HepG2 (cell line): ENCODE data around the gene ASAP2. TPM values are rescaled to one million over a fixed set of nuclear protein-coding genes. Genes with fewer than 3 reads are reported as not detected.

Experiments used
- AGO1 ChIP-seq: fragments of 200-400 bp; formaldehyde crosslinking; IDR thresholded peaks from 2 replicates; pipeline ENCODE4 v1.6.1; 2017; ENCODE audit warnings: mild to moderate bottlenecking, low read depth, low read length, moderate library complexity; ENCODE audit not compliant: poor library complexity, severe bottlenecking
- CENPX ChIP-seq: sonication (generic); formaldehyde crosslinking; IDR thresholded peaks from 2 replicates; pipeline ENCODE4 v1.9.0; 2021; ENCODE audit warnings: mild to moderate bottlenecking, missing genetic modification reagents, moderate library complexity
- DNMT3B ChIP-seq: conservative IDR thresholded peaks from 2 replicates; pipeline ENCODE4 v1.6.1; 2016; ENCODE audit warnings: missing biosample characterization, control low read depth
- EZH2 ChIP-seq: conservative IDR thresholded peaks from 2 replicates; pipeline ENCODE4 v1.6.1; 2012; ENCODE audit warnings: mild to moderate bottlenecking, low read depth, low read length, moderate library complexity
- KAT7 ChIP-seq: IDR thresholded peaks from 2 replicates; pipeline ENCODE4 v1.6.1; 2018; ENCODE audit warnings: borderline replicate concordance, missing compliant biosample characterization
- MATR3 ChIP-seq: sonication (generic); formaldehyde crosslinking; IDR thresholded peaks from 2 replicates; pipeline ENCODE4 v1.4.0; 2020; ENCODE audit warnings: missing genetic modification reagents
- NPAS2 ChIP-seq: sonication (generic); formaldehyde crosslinking; IDR thresholded peaks from 2 replicates; pipeline ENCODE4 v1.8.0; 2022; ENCODE audit warnings: mild to moderate bottlenecking, missing genetic modification reagents, borderline replicate concordance
- SP1 ChIP-seq, 2 experiments: fragments of 450-650 bp in 1 of 2; sonication (generic) in 1 of 2; formaldehyde crosslinking in 1 of 2; IDR thresholded peaks; 2 replicates each; pipeline versions ENCODE4 v1.4.0 to v1.6.1; 2016 to 2020; ENCODE audit warnings: missing genetic modification reagents in 1 of 2
- THAP11 ChIP-seq: IDR thresholded peaks from 2 replicates; pipeline ENCODE4 v1.6.1; 2016; ENCODE audit warnings: missing biosample characterization, missing genetic modification reagents
- ZNF256 ChIP-seq: sonication (generic); formaldehyde crosslinking; conservative IDR thresholded peaks from 2 replicates; pipeline ENCODE4 v1.4.0; 2020; ENCODE audit warnings: missing genetic modification reagents
- ZNF354B ChIP-seq: sonication (generic); formaldehyde crosslinking; IDR thresholded peaks from 2 replicates; pipeline ENCODE4 v1.8.0; 2022; ENCODE audit warnings: mild to moderate bottlenecking, missing genetic modification reagents
- ZNF446 ChIP-seq: sonication (generic); formaldehyde crosslinking; IDR thresholded peaks from 2 replicates; pipeline ENCODE4 v1.5.0; 2020; ENCODE audit warnings: mild to moderate bottlenecking, missing genetic modification reagents
- ZNF530 ChIP-seq: sonication (generic); formaldehyde crosslinking; IDR thresholded peaks from 2 replicates; pipeline ENCODE4 v1.5.0; 2020; ENCODE audit warnings: low read depth, mild to moderate bottlenecking, missing genetic modification reagents
- ZNF543 ChIP-seq: sonication (generic); formaldehyde crosslinking; IDR thresholded peaks from 2 replicates; pipeline ENCODE4 v1.4.0; 2020; ENCODE audit warnings: mild to moderate bottlenecking, missing genetic modification reagents
- ZNF577 ChIP-seq: sonication (generic); formaldehyde crosslinking; IDR thresholded peaks from 2 replicates; pipeline ENCODE4 v1.4.0; 2020; ENCODE audit warnings: mild to moderate bottlenecking, low read depth, missing genetic modification reagents, borderline replicate concordance
- polyA plus RNA-seq, 8 experiments: library from polyadenylated mRNA; depleted of rRNA in 3 of 8; stranded (reverse) in 7 of 8; unstranded in 1 of 8; fragments of >200 nt; fragmentation: Illumina TruSeq in 4 of 8; extraction: Trizol in 4 of 8; gene quantifications; 2 replicates each; pipeline versions ENCODE4 v1.2.1 to v1.2.3, GENCODE V29; 2011 to 2016; ENCODE audit warnings: low read depth in 4 of 8, missing spikeins in 1 of 8, mixed read lengths in 1 of 8; ENCODE audit not compliant: insufficient read depth in 1 of 8
- total RNA-seq, 5 experiments: library from RNA; depleted of rRNA; stranded (reverse); fragments of >200 nt; fragmentation: Illumina TruSeq; extraction: Trizol; gene quantifications; 2 replicates each; pipeline ENCODE4 v1.2.3, GENCODE V29; 2016; ENCODE audit warnings: low read depth in 1 of 5
- TF ChIP-seq, protein P1 (sequence below): sonication (generic); formaldehyde crosslinking; IDR thresholded peaks from 2 replicates; pipeline ENCODE4 v1.4.0; 2020; ENCODE audit warnings: missing genetic modification reagents
- TF ChIP-seq, protein P2 (sequence below): sonication (generic); formaldehyde crosslinking; IDR thresholded peaks from 2 replicates; pipeline ENCODE4 v1.9.0; 2021; ENCODE audit warnings: missing genetic modification reagents, borderline replicate concordance
- TF ChIP-seq, protein P3 (sequence below): sonication (generic); formaldehyde crosslinking; IDR thresholded peaks from 2 replicates; pipeline ENCODE4 v1.8.0; 2022; ENCODE audit warnings: mild to moderate bottlenecking, missing genetic modification reagents, moderate library complexity
- TF ChIP-seq, protein P4 (sequence below): sonication (generic); formaldehyde crosslinking; IDR thresholded peaks from 2 replicates; pipeline ENCODE4 v1.5.0; 2020; ENCODE audit warnings: mild to moderate bottlenecking, missing genetic modification reagents

Gene ASAP2
- total and polyA plus RNA-seq, 2 of the 13 experiments (the other 11 are each of a cell fraction or from before 2014, with no cell fraction given) = 7.3 to 22.3 TPM

DNA sequence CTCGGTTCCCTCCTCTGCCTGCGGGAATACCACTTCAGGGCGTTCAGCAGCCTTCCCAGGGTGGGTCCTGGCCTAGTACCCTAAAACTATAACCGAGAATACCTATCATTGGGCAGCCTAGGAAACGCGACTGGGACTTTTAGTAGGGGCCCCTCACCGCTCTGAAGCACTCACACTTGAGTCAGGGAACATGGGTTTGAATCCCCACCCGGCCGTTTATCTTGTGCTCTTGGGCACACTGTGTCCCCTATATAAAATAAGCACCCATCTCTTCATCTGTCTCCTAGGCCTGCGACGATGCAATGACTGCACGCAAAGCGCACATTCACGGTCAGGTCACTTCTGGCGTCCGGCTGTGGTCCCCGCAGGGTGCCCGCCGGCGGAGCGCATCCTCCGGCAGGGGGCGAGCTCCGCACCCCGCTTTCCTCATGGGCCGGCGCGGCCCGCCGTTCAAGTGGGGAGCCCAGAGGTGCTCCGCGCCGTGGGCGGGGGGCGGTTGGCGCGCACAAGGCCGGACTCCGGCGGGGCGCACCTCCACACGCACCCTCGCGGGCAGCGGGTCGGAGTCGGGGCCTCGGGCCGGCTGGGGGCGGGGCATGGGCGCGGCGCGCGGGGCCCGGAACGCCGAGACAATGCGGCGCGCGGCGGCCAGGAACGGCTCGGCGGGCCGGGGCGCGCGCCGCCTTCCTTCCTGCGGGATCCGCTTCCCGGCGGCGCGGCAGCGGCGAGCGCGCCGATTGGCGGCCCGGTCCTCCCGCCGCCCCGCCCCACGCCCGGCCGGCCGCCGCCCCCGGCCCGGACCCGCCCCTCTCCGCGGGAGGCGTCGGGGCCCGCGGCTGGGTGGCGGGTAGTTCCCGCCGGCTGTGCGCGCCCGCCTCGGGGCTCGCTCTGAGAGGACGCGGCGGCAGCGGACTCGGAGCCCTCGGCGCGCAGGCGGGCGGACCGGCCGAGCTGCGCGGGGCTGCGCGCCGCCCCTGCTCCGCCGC lies at the start of gene ASAP2 (continued):
- no peak for TF ChIP-seq ZNF530 (CRISPR knock-in tag)
- TF ChIP-seq DNMT3B (CRISPR knock-in tag) = no peak
- TF ChIP-seq ZNF256 = no peak
- TF ChIP-seq ZNF354B (CRISPR knock-in tag) = no peak
- TF ChIP-seq, protein P1, sequence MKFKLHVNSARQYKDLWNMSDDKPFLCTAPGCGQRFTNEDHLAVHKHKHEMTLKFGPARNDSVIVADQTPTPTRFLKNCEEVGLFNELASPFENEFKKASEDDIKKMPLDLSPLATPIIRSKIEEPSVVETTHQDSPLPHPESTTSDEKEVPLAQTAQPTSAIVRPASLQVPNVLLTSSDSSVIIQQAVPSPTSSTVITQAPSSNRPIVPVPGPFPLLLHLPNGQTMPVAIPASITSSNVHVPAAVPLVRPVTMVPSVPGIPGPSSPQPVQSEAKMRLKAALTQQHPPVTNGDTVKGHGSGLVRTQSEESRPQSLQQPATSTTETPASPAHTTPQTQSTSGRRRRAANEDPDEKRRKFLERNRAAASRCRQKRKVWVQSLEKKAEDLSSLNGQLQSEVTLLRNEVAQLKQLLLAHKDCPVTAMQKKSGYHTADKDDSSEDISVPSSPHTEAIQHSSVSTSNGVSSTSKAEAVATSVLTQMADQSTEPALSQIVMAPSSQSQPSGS = peak; percentile 17; the same call in 1 of the 2 replicates
- no peak for TF ChIP-seq CENPX (CRISPR knock-in tag)
- TF ChIP-seq ZNF543 = no peak
- TF ChIP-seq AGO1 = no peak
- TF ChIP-seq SP1 (IDR thresholded peaks at IDR 0.05) = no peak
- TF ChIP-seq SP1 (CRISPR knock-in tag; IDR thresholded peaks at IDR 0.05) = no peak
- no peak for TF ChIP-seq EZH2
- TF ChIP-seq, protein P2, sequence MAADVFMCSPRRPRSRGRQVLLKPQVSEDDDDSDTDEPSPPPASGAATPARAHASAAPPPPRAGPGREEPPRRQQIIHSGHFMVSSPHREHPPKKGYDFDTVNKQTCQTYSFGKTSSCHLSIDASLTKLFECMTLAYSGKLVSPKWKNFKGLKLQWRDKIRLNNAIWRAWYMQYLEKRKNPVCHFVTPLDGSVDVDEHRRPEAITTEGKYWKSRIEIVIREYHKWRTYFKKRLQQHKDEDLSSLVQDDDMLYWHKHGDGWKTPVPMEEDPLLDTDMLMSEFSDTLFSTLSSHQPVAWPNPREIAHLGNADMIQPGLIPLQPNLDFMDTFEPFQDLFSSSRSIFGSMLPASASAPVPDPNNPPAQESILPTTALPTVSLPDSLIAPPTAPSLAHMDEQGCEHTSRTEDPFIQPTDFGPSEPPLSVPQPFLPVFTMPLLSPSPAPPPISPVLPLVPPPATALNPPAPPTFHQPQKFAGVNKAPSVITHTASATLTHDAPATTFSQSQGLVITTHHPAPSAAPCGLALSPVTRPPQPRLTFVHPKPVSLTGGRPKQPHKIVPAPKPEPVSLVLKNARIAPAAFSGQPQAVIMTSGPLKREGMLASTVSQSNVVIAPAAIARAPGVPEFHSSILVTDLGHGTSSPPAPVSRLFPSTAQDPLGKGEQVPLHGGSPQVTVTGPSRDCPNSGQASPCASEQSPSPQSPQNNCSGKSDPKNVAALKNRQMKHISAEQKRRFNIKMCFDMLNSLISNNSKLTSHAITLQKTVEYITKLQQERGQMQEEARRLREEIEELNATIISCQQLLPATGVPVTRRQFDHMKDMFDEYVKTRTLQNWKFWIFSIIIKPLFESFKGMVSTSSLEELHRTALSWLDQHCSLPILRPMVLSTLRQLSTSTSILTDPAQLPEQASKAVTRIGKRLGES (CRISPR knock-in tag) = no peak
- peak; percentile 38; the same call in 1 of the 2 replicates for TF ChIP-seq THAP11
- TF ChIP-seq NPAS2 (CRISPR knock-in tag) = no peak
- TF ChIP-seq, protein P3, sequence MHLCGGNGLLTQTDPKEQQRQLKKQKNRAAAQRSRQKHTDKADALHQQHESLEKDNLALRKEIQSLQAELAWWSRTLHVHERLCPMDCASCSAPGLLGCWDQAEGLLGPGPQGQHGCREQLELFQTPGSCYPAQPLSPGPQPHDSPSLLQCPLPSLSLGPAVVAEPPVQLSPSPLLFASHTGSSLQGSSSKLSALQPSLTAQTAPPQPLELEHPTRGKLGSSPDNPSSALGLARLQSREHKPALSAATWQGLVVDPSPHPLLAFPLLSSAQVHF = 0 out of 2 replicates have a peak, but pooled peaks have one; percentile 37
- no peak for TF ChIP-seq ZNF577 (CRISPR knock-in tag)
- 0 out of 2 replicates have a peak, but pooled peaks have one; percentile 40 for TF ChIP-seq KAT7 (CRISPR knock-in tag)
- TF ChIP-seq ZNF446 = no peak
- no peak for TF ChIP-seq MATR3
- TF ChIP-seq, protein P4, sequence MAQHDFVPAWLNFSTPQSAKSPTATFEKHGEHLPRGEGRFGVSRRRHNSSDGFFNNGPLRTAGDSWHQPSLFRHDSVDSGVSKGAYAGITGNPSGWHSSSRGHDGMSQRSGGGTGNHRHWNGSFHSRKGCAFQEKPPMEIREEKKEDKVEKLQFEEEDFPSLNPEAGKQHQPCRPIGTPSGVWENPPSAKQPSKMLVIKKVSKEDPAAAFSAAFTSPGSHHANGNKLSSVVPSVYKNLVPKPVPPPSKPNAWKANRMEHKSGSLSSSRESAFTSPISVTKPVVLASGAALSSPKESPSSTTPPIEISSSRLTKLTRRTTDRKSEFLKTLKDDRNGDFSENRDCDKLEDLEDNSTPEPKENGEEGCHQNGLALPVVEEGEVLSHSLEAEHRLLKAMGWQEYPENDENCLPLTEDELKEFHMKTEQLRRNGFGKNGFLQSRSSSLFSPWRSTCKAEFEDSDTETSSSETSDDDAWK (CRISPR knock-in tag) = no peak
